AG10803 (cell line): ENCODE measurements around the gene FCN3.
"Not testable (repeated sequence)": the region's sequence is repeated elsewhere in the genome, so short reads cannot be mapped to it uniquely, and the experiment has no call there.

ENCODE experiments used
- DNase-seq: peaks from one replicate; pipeline ENCODE4 v3.0.0; 2010; ENCODE audit warnings: low read depth
- H3K4me3 ChIP-seq: 2 replicates; pipeline ENCODE4 v1.5.1; 2011; ENCODE audit warnings: mild to moderate bottlenecking, low read length, control low read depth
- TF ChIP-seq, protein P1 (sequence below): conservative IDR thresholded peaks from 2 replicates; pipeline ENCODE4 v1.5.1; 2011; ENCODE audit warnings: mild to moderate bottlenecking, low read length, control low read depth, inconsistent platforms

FCN3 gene

DNA sequence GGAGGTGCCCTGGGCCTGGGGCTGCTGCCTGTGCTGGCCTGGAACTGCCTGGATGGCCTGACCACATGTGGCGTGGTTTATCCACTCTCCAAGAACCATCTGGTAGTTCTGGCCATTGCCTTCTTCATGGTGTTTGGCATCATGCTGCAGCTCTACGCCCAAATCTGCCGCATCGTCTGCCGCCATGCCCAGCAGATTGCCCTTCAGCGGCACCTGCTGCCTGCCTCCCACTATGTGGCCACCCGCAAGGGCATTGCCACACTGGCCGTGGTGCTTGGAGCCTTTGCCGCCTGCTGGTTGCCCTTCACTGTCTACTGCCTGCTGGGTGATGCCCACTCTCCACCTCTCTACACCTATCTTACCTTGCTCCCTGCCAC lies 19.6 kb upstream of the FCN3 start:
- TF ChIP-seq, protein P1, sequence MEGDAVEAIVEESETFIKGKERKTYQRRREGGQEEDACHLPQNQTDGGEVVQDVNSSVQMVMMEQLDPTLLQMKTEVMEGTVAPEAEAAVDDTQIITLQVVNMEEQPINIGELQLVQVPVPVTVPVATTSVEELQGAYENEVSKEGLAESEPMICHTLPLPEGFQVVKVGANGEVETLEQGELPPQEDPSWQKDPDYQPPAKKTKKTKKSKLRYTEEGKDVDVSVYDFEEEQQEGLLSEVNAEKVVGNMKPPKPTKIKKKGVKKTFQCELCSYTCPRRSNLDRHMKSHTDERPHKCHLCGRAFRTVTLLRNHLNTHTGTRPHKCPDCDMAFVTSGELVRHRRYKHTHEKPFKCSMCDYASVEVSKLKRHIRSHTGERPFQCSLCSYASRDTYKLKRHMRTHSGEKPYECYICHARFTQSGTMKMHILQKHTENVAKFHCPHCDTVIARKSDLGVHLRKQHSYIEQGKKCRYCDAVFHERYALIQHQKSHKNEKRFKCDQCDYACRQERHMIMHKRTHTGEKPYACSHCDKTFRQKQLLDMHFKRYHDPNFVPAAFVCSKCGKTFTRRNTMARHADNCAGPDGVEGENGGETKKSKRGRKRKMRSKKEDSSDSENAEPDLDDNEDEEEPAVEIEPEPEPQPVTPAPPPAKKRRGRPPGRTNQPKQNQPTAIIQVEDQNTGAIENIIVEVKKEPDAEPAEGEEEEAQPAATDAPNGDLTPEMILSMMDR = no peak
- no peak for DNase-seq
- no peak overlapping the region for H3K4me3 ChIP-seq

DNA sequence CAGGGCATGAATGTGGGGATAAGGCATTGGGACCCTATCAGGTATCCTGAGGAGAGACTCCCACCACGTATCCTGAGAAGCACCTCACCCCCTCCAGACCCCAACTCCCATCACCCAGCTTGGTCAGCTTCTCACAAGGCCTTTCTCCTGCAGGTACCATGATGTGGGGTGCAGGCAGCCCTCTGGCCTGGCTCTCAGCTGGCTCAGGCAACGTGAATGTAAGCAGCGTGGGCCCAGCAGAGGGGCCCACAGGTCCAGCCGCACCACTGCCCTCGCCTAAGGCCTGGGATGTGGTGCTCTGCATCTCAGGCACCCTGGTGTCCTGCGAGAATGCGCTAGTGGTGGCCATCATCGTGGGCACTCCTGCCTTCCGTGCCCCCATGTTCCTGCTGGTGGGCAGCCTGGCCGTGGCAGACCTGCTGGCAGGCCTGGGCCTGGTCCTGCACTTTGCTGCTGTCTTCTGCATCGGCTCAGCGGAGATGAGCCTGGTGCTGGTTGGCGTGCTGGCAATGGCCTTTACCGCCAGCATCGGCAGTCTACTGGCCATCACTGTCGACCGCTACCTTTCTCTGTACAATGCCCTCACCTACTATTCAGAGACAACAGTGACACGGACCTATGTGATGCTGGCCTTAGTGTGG lies 19.1 kb upstream of the FCN3 start:
- TF ChIP-seq, protein P1 = no peak
- H3K4me3 ChIP-seq = no peak overlapping the region
- DNase-seq = no peak

DNA sequence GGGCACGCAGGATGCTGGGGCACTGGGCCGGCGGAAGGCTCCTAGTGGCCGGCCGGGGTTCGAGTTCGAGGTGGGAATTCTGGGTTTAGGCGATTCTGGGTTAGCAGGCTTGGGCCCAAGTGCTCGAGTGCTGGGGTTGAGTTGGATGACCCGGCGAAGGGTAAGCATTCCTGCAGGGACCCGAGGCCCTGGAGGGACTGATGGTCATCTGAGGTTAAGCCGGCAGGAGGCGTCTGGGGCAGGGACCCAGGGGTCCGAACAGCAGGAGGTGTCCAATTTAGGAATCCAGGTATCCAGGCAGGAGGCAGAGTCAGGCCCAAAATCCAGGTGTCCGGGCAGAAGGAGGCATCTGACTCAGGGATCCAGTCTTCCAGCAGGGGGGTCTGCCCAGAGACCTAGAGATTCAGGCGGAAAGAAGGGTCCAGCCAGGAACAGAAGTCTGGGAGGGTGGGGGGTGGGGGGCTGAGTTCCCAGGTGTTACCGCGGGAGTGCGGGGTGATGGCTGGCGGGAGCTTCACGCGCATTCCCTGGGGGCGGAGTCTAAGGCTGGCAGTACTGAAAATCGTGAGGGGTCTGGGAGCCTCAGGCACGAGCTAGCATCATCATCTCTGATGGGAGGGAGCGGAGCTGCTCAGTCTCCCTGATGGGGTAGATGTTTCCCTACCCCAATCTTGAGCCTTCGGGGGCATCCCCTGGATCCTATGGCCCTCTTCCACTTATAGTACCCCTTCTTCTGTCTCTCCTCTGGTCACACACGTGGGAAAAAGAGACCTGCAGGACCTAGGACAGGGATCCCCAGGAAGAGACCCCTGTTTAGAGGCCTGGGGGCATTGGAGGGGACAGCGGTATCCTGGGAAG lies 18.4 kb upstream of the FCN3 start:
- H3K4me3 ChIP-seq = peak overlapping the region; percentile 68
- no peak for DNase-seq
- TF ChIP-seq, protein P1 = peak; percentile 47

DNA sequence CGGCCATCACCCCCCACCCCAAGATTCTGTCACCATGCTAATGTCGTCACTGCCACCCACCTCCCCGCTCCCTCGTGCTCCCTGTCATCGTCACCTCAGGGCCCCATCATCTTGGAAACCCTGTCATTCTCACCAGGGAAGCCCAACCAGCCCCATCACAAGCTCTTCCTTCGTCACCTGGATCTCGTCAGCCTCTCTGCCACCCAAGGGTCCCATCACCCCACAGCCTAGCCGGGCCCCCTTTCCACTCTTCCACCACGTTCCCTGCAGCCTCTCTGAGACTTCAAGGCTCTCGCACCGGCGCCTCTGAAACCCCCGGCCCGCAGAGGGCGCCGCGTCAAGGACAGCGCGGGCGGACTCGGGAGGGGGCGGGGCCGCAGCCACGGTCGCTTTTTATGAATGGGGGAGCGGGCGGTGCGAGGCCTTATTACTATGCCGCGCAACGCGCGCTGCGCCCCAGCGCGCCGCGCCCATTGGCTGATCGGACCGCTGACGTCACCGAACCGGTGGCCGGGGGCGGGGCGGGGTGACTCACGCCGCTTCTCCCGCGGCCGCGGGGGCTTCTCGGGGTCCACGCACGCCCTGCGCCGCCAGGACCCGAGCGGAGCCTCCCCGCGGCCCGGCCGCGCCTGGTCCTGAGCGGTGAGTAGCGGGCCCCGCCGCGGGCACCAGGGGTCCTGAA lies 17.6 kb upstream of the FCN3 start, which contains the start of gene GPR3:
TSS of gene GPR3 (plus strand) at position 527 of the 682 bp plus-strand sequence. CDS start 1,177 bp downstream, outside the sequence.
- DNase-seq = peak; percentile 82
- peak within 1 kb of the TSS; percentile 68 for H3K4me3 ChIP-seq
- TF ChIP-seq, protein P1 = peak; percentile 48

DNA sequence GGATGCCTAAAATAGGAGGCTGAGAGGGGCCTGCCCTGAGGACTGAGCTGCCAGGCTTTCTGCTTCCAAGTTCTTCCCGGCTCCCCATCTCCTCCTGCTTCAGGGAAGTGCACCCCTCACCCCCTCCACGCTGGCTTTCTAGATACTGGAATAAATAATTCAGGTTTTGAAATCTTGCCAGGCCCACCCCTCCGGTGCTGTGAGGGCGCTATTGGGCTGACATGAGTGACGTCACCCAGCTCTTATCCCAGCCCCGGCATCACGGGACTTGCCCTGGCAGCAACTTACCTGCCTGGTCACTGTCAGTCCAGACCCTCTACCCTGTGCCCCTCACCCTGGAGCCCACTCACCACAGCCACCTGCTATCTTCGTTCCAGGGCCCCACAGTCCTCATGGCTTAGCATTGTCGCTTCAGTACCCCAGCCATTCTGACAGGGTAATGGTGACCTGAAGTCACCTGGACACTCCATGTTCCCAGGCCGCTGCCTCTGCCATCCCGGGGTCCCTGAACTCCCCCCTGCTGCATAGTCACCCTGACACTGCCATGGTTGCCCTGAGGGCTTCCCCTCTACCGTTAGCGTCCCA lies 17.0 kb upstream of the FCN3 start:
- TF ChIP-seq, protein P1 = no peak
- peak overlapping the region; percentile 57 for H3K4me3 ChIP-seq
- no peak for DNase-seq

DNA sequence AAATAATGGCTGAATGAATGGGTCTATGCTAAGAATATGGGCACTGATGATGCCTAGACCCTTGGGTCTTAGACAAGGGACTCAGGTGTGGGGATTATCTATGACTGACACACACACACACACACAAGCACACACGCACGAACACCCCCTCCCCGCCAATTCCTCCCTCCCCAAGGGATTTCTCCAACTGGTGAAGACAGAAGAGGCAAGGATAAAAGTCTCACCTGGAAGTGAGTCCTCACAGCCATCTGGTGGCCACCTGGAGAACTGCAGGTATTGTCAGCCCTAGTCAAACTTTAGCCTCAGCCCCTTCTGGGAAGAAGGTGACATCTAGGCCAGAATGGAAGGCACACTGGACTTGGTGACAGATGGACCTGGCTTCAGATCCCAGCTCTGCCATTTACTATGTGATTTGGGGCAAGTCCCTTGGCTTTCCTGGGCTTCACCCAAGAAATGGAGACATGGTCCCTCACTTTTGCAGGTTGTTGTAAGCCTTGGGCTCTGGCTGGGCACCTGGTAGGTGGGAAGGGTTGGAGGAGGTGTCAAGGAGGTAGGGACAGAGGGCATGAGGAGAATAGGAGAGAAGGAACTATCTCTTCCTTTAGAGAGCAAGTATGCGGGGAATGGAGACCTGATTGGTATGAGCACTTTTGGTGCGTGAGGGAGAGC lies 13.8 kb upstream of the FCN3 start:
- H3K4me3 ChIP-seq = no peak overlapping the region
- DNase-seq = peak; percentile 29
- TF ChIP-seq, protein P1 = peak; percentile 88

DNA sequence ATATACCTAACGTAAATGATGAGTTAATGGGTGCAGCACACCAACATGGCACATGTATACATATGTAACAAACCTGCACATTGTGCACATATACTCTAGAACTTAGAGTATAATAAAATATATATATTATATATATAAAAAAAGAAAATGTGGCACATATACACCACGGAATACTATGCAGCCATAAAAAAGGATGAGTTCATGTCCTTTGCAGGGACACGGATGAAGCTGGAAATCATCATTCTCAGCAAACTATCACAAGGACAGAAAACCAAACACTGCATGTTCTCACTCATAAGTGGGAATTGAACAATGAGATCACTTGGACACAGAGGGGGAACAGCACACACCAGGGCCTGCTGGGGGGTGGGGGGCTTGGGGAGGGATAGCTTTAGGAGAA lies 10.2 kb upstream of the FCN3 start:
- DNase-seq, H3K4me3 ChIP-seq: not testable (repeated sequence)
